RWPE2 (cell line): ENCODE results near the gene TSPAN32.
A peak's percentile ranks its signal among the peaks of the same experiment; 100 is the strongest.

Experiments used
- ATAC-seq: fragments of 200-7000 bp; cut with Tn5 transposase; 3 replicates; pipeline ENCODE4 v1.9.1; 2021; ENCODE audit warnings: low read depth
- DNase-seq: peaks from one replicate; pipeline ENCODE4 v3.0.0-alpha.2; 2020; ENCODE audit warnings: low spot score
- H3K27ac ChIP-seq: fragments of 450-650 bp; 2 replicates; pipeline ENCODE4 v1.5.1; 2017; ENCODE audit warnings: mild to moderate bottlenecking; ENCODE audit not compliant: poor library complexity, severe bottlenecking
- H3K27me3 ChIP-seq: fragments of 250-450 bp; sonication (Bioruptor Pico); 2 replicates; pipeline ENCODE4 v1.5.1; 2021; ENCODE audit warnings: mild to moderate bottlenecking, moderate library complexity; ENCODE audit not compliant: insufficient read depth, poor library complexity, severe bottlenecking
- H3K36me3 ChIP-seq: fragments of 250-450 bp; sonication (Bioruptor Pico); 2 replicates; pipeline ENCODE4 v1.5.1; 2020; ENCODE audit warnings: low read depth, mild to moderate bottlenecking, moderate library complexity
- H3K4me1 ChIP-seq: fragments of 250-450 bp; sonication (Bioruptor Pico); 2 replicates; pipeline ENCODE4 v1.5.1; 2021; ENCODE audit warnings: mild to moderate bottlenecking, moderate library complexity; ENCODE audit not compliant: insufficient read depth, poor library complexity, severe bottlenecking
- H3K4me3 ChIP-seq: fragments of 250-450 bp; sonication (Bioruptor Pico); 2 replicates; pipeline ENCODE4 v1.5.1; 2021; ENCODE audit warnings: mild to moderate bottlenecking, moderate library complexity; ENCODE audit not compliant: severe bottlenecking
- H3K9me3 ChIP-seq: fragments of 250-450 bp; sonication (Bioruptor Pico); 2 replicates; pipeline ENCODE4 v1.5.1; 2021; ENCODE audit warnings: mild to moderate bottlenecking, moderate library complexity; ENCODE audit not compliant: severe bottlenecking
- TF ChIP-seq, protein P1 (sequence below): fragments of 450-650 bp; IDR thresholded peaks from one replicate; pipeline ENCODE4 v1.5.1; 2017; ENCODE audit warnings: mild to moderate bottlenecking, moderate library complexity; ENCODE audit not compliant: poor library complexity, severe bottlenecking

Gene TSPAN32

DNA sequence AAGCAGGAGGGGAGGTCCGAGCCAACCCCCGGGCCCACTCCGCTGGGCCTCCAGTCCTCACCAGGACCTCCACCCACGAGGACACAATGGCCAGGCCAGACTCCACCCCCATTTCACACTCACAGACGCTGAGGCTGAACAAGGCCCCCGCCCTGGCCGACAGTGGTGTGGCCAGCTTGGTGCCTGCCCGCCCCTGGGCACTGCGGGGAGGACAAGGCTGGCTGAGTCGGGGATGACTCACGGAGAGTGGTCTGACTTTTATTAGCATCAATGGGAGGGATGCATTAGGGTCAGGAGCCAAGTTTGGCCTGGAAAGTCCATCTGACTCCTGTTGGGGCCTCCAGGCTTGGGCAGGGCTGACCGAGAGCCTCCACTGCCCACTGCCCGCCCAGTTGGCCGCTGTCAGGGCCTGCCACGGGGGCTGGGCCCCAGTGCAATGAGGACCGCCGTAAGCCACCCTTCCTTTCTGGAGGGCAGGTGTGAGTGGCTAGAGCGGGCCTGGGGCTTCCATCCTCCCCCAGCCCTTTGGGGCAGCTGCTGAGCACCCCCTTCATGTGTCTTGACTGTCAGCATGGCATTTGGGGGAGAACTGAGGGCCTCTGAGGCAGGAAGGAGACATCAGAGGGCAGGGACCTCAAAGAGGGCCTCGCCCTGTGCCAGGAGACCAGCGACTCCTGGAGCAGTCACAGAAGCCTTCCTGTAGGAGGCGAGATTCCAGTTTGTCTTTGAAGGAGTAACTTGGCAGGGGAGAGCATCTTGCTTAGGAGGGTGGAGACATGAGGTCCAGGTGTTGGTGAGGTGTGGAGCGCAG is 10.6 kb downstream of the TSPAN32 start:
- no peaks in the 10 kb centered on the region for H3K4me1 ChIP-seq
- H3K9me3 ChIP-seq = no peaks in the 10 kb centered on the region
- H3K27ac ChIP-seq = no peak overlapping the region
- H3K27me3 ChIP-seq = no peaks in the 10 kb centered on the region
- TF ChIP-seq, protein P1, sequence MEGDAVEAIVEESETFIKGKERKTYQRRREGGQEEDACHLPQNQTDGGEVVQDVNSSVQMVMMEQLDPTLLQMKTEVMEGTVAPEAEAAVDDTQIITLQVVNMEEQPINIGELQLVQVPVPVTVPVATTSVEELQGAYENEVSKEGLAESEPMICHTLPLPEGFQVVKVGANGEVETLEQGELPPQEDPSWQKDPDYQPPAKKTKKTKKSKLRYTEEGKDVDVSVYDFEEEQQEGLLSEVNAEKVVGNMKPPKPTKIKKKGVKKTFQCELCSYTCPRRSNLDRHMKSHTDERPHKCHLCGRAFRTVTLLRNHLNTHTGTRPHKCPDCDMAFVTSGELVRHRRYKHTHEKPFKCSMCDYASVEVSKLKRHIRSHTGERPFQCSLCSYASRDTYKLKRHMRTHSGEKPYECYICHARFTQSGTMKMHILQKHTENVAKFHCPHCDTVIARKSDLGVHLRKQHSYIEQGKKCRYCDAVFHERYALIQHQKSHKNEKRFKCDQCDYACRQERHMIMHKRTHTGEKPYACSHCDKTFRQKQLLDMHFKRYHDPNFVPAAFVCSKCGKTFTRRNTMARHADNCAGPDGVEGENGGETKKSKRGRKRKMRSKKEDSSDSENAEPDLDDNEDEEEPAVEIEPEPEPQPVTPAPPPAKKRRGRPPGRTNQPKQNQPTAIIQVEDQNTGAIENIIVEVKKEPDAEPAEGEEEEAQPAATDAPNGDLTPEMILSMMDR = no peak
- H3K36me3 ChIP-seq = no peaks in the 10 kb centered on the region
- DNase-seq (peak; percentile 47), ATAC-seq (peak; percentile 39; the same call in 2 of the 3 replicates)
- H3K4me3 ChIP-seq = no peak overlapping the region

DNA sequence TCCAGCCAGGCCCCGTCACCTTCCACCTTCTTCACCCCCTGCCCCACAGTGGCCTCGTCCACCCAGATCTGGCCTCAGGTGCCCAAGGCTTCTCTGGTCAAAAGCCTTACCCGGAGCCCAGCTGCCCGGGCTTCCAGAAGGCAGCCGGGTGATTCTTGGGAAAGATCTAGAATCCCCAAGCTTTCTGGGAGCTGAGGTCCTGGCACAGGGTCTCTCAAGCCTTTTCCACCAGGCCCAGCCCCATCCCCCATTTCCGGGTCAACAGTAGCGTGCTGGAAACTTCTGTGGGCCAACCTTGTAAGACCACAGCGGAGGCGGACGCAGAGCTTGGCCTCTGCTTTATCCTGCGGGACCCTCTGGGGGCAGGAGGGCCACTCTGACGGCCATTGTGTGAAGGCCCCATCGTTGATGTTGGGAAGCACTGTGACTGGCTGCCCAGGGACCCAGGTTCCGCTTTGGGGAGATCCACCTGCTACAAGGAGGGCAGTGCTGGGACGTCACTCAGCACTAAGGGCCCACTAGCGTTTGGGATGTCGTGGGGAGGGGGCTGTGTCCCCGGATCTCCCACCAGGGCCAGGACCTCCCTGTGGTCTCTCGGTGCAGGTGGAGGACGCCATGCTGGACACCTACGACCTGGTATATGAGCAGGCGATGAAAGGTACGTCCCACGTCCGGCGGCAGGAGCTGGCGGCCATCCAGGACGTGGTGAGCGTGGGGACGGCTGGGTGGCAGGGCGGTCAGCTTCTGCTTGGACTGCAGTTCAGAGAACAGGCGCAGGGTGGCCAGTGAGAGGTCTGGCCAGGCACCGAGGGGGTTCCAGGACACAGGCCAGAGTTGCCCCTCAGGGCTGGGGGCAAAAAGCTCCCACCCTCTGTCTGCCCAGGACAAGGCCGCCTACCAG is 11.5 kb downstream of the TSPAN32 start:
- DNase-seq (peak; percentile 38), ATAC-seq (no peak)
- H3K4me1 ChIP-seq = no peaks in the 10 kb centered on the region
- H3K4me3 ChIP-seq = no peak overlapping the region
- H3K27me3 ChIP-seq = no peaks in the 10 kb centered on the region
- no peaks in the 10 kb centered on the region for H3K36me3 ChIP-seq
- TF ChIP-seq, protein P1 = no peak
- H3K9me3 ChIP-seq = no peaks in the 10 kb centered on the region
- no peak overlapping the region for H3K27ac ChIP-seq

DNA sequence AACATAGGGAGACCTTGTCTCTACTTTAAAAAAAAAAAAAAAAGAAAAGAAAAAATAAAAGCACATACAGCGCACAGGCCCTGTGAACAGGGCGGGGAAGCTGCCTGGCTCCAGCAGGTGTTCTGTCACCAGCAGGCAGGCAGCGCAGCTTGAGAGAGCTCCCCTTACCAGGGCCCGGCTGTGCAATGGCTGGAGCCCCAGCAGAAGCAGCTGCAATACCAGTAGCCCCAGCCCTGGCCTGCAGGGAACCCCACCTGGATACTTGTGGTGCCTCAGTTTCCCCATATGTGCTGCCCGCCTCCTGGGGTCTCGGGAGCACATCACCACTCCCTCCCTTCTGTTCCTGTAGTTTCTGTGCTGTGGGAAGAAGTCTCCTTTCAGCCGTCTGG is 12.3 kb downstream of the TSPAN32 start:
- no peaks in the 10 kb centered on the region for H3K27me3 ChIP-seq

DNA sequence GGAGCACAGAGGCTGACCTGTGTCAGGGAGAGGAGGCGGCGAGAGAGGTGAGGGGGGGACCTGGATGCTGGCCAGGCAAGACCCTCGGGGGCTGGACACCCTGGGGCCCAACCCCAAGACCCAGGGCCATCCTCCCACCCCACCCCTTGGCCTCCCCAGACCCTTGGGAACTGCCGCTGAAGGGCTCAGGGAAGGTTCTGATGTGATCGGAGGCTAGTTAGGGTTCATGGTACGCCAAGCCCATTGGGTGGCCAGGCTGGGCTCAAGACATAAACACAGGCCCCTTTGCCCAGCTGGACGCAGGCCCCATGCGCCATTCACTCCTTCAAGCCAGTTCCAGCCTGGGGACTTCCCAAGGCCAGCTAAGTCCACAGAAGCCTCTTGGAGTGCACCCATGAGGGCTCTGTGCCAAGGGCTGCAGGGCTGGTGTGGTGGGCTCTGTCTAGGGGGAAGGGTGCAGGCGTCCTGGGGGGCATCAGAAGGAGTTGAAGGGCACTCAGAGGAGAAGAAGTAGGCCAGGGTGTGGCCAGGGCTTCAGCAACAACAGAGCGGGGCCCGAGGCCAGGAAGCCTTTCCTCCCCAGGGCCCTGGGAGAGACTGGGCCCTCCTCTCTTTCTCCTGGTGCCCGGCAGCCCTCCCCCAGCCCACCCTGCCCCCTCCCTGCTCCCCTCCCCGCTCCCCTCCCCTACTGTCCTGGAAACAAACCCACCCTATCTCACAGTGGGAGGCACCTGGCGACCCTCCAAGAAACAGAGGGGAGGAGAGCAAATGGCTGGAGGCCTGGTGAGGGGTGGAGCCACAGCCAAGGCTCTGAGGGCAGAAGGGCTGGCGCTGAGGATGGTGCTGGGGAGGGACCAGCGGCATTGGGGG is 12.9 kb downstream of the TSPAN32 start:
- H3K27ac ChIP-seq = no peak overlapping the region
- no peak overlapping the region for H3K4me3 ChIP-seq
- ATAC-seq (no peak), DNase-seq (peak; percentile 34)
- H3K27me3 ChIP-seq = no peaks in the 10 kb centered on the region
- H3K36me3 ChIP-seq = no peaks in the 10 kb centered on the region
- no peaks in the 10 kb centered on the region for H3K9me3 ChIP-seq
- TF ChIP-seq, protein P1 = no peak
- H3K4me1 ChIP-seq = no peaks in the 10 kb centered on the region

More for the DNA sequence above, 12.3 kb downstream of the TSPAN32 start:
- DNase-seq = peak; percentile 27
- no peak overlapping the region for H3K27ac ChIP-seq
- TF ChIP-seq, protein P1 = no peak
- no peaks in the 10 kb centered on the region for H3K4me1 ChIP-seq
- no peaks in the 10 kb centered on the region for H3K9me3 ChIP-seq
- H3K36me3 ChIP-seq = no peaks in the 10 kb centered on the region
- no peak overlapping the region for H3K4me3 ChIP-seq
- no peak for ATAC-seq
